Epithelial cell of esophagus (primary cell): ENCODE data around the gene TRIP13.

Experiments
- DNase-seq: peaks from one replicate; pipeline ENCODE4 v3.0.0; 2010; ENCODE audit warnings: low read depth
- H3K4me3 ChIP-seq: 2 replicates; pipeline ENCODE4 v1.5.1; 2011; ENCODE audit warnings: mild to moderate bottlenecking, low read length, control low read depth
- TF ChIP-seq, protein P1 (sequence below): IDR thresholded peaks from 2 replicates; pipeline ENCODE4 v1.5.1; 2011; ENCODE audit warnings: low read depth, mild to moderate bottlenecking, low read length, control low read depth, inconsistent platforms; ENCODE audit not compliant: insufficient read depth; ENCODE audit errors: missing control alignments

The TRIP13 gene

DNA sequence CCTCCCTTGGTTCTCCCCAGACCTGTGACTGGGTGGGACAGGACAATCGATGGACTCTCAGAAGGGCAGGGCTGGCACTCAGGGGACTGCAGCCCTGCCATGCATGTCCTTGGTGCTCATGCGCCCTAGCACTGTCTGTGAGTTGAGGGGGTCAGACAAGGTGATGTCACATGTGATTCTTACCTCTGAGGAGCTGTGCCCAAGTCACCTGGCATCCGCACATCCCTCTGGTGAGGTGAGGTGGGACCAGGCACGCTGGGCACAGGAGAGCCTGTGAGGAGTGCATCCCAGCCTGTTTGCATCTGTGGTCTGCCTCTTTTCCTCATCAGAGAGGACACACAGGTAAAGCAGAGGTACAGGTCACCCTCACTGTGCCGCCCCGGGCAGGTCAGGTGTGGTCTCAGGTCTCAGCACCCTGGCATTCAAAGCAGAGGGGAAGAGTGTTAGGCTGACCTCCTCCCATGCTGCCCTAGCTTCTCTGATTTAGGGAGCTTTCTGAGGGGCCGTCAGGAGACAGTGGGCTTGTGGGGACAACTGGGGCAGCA lies 14.8 kb downstream of the TRIP13 start:
- H3K4me3 ChIP-seq, result no peak overlapping the region
- no peak for DNase-seq
- TF ChIP-seq, protein P1, sequence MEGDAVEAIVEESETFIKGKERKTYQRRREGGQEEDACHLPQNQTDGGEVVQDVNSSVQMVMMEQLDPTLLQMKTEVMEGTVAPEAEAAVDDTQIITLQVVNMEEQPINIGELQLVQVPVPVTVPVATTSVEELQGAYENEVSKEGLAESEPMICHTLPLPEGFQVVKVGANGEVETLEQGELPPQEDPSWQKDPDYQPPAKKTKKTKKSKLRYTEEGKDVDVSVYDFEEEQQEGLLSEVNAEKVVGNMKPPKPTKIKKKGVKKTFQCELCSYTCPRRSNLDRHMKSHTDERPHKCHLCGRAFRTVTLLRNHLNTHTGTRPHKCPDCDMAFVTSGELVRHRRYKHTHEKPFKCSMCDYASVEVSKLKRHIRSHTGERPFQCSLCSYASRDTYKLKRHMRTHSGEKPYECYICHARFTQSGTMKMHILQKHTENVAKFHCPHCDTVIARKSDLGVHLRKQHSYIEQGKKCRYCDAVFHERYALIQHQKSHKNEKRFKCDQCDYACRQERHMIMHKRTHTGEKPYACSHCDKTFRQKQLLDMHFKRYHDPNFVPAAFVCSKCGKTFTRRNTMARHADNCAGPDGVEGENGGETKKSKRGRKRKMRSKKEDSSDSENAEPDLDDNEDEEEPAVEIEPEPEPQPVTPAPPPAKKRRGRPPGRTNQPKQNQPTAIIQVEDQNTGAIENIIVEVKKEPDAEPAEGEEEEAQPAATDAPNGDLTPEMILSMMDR, result no peak

DNA sequence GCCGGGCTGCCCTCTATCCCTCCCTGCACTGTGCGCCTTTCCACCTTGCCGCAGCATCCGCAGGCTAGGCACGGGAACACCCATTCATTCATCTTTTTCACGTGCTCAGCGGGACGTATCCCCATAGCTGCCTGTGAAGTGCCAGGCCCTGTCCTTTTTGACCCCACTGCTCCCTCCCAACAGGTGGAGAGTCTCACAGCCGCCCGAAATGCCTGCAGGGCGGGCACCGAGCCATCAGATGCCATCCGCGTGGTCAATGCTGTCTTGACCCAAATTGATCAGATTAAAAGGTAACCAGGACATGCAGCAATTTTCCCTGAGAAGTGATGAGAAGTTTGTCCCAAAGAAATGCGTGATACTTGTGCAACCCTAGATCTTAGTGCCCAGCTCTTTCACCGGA lies 15.5 kb downstream of the TRIP13 start:
- TF ChIP-seq, protein P1, result no peak
- DNase-seq, result no peak
- H3K4me3 ChIP-seq, result no peak overlapping the region

DNA sequence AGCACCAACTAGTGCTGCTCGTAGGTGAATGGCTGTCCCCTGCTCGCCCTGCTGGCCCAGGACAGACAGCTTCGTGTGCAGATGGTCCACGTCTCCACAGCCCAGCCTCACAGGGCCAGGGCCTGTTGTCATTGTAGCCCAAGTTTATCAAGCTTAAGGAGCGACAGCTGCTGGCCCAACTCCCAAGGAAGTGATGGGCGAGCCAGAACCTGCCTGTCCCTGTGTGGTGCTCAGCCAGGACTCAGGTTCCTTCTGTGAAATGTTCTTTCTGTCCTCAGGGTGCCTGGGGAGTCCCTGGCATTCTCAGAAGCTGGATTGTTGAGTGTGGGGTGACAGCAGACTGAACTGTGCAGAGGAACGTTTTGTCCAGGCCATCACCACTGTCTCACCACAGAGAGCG lies 16.4 kb downstream of the TRIP13 start:
- no peak overlapping the region for H3K4me3 ChIP-seq
- TF ChIP-seq, protein P1, result no peak
- DNase-seq, result peak; percentile 85

DNA sequence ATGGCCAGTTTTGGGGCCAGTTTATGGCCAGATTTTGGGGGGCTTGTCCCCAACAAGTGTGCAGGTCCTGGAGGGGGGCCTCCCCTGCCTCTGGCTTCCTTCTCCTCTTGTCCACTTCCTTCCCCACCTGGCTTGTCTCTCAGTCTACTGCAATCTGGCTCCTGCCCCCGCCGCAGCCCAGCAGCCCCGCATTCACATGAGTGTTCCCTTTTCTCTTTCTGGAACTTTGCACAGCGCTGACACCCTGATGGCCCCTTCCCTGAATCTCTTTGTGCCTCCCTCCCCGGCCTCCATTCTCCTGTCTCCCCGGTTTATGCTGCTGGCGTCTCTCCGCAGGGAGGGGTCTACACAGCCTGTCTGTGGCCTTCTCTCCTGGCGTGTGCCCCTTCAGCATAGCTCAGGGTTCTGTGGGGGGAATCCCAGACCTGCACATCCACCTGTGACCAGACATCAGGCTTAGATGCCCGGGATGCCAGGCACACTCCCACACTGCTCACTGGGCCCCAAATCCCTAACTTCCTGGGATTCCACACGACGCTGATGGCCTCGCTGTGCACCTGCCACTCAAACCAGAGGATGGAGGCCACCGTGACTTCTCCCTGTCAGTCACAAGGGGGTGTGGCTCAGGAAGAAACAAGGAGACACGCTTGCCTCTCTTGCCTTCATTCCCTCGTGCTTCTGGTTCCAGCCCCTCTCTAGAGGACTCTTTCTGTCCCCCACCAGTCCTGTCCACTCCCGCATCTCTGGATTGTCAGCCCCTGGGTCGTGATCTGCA lies 17.5 kb downstream of the TRIP13 start:
- TF ChIP-seq, protein P1, result no peak
- no peak overlapping the region for H3K4me3 ChIP-seq
- no peak for DNase-seq

DNA sequence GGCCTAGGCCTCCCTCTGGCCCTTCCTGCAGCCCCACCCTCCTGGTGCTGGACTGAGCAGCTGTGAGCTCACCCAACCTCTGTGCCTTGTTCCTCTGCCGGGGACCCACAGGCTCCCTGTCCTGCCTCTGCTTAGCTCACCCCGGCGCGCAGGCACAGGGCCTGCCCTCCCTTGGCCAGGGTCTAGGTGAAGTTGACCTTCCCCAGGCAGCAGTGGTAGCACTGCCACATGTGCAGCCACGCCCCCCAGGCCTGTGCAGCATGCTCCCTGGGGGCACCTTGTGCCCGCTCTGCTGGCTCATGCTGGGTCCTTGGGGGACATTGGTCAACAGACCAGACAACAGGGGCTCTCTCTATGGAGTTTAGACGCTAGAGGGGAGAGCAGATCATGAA lies 18.1 kb downstream of the TRIP13 start:
- TF ChIP-seq, protein P1, result no peak
- no peak overlapping the region for H3K4me3 ChIP-seq
- no peak for DNase-seq

DNA sequence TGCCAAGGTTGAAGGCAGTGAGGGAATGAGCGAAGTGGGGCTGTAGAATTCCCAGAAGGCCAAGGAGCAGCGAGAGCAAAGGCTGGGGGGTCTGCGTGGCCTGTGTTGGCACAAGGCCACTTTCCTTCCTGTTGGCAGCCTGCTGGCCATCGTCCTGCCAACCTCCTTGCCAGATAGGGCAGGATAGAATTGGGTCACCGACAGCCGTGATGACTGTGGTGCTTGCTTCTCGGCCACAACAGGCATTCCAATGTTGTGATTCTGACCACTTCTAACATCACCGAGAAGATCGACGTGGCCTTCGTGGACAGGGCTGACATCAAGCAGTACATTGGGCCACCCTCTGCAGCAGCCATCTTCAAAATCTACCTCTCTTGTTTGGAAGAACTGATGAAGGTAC lies 18.9 kb downstream of the TRIP13 start:
- TF ChIP-seq, protein P1, result no peak
- peak; percentile 84 for DNase-seq

DNA sequence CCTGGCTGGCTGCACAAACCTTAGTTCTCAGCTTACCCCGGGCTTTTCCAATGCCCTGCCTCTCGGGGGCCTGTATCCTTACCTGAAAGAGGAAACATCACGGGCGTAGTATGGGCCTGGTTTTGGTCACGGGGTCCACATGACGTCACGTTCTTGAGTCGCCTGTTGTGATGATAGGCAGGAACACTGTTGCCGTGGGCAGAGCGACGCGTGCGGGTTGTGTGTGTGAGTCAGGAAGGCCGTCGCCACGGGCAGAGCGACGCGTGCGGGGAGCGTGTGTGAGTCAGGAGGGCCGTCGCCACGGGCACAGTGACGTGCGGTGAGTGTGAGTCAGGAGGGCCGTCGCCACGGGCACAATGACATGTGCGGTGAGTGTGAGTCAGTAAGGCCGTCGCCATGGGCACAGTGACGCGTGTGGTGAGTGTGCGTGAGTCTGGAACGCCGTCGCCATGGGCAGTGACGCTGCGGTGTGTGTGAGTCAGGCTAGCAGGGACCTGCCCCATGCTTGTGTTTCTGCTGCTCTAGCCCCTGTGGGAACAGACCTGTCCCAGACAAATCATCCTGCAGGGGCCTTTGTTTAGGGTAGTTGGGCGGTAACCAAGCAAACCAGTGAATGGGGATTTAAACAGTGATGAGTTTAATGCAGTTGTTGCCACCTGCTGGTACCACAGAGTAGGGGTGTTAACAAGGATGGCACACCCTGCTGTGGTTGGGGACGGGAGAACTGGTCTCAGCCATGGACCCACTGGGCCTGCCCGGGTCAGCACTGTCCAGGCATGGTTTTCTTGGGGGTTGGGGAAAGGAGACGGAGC lies 19.8 kb downstream of the TRIP13 start:
- TF ChIP-seq, protein P1, result peak; percentile 67
- DNase-seq, result peak; percentile 100
- peak overlapping the region; percentile 16 for H3K4me3 ChIP-seq

More for the DNA sequence above, 18.9 kb downstream of the TRIP13 start:
- H3K4me3 ChIP-seq, result no peak overlapping the region
